Fibroblast of gingiva (primary cell): ENCODE measurements around the gene CIB4.

Source experiments
- DNase-seq: peaks from one replicate; pipeline ENCODE4 v3.0.0-alpha.2; 2011; ENCODE audit warnings: low read depth

CIB4 gene

DNA sequence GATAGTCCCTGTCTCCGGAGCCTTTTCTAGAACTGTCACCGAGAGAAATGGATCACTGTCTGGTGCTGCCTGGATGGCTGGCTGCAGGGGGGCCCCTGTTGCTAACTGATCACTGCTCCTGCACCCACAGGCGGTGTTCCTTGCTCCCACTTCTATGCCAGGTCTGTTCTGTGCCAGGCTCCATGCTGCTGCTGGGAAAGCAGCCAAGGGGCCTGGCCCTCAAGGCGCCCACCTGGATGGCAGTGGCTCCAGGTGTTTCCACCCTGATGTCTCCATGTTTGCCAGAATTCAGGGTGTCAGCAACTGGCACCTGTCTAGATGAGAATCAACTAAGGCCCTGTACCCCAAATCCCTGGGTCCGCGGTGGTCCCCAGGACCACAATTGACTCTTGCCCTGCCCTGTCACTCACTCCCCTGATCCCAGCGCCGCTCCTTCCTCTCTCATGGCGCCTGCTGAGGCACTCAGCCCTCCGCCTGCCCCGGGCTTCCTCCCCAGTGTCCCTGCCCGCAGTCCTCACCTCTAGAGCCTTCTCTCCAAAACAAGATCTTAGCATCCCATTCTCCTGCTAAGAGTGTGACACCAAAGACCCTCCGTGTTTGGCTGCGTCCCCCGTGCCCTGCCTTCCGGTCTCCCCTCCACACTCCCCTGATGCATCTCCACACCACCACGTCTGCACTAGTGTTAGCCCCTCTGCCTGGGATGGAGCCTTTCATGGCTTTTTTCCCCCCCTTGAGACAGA is 90.7 kb downstream of the CIB4 start:
- DNase-seq: no peak

DNA sequence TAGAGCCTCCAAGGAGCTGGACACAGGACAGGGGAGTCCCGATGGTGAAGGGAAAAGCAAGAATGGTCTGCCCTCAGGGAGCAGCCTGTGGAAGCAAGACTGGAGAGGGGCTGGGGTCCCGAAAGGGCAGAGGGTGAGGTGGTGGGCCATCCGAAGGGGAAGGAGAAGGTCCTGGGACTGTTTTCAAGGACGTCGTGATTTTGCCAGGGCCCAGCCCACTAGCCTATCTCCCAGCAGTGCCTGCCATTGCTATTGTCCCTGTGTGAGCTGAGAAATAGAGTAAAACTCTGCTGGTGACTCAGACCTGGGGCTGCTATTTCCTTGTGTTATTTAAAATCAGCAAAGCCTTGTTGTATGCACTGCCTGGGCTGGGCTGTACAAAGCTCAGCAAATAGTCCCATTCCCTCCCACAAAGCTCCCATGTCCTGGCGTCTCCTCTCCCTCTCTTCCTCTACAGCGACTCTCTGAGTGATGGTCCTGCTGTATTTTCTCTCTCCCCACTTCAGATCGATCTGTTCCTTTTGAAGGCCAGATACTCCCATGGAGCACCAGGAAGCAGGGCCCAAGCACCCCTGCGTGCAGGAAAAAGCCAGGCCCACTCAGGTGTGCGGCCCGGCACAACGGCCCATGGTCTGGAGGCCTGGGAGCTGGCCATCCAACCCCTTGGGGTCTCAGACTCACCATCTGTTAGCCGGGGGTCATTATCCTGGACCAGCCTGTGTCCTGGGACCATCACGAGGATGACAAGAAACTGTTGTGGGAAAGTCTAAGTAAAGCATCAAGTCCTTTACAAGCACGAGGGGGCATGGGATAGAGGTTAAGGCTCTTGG is 98.3 kb downstream of the CIB4 start:
- DNase-seq: no peak

DNA sequence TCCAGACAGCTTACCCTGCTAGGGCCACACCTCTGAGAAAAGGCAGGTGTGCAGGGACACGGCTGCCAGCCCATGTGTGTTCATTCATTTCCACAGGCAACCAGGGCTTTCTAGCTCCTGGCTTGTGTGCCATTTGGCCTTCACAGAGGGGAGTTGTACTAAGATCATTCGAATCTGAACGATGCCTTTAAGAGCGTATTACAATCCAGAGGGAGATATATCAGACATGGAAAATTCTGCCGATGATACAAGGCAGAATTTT is 99.0 kb downstream of the CIB4 start:
- no peak for DNase-seq

DNA sequence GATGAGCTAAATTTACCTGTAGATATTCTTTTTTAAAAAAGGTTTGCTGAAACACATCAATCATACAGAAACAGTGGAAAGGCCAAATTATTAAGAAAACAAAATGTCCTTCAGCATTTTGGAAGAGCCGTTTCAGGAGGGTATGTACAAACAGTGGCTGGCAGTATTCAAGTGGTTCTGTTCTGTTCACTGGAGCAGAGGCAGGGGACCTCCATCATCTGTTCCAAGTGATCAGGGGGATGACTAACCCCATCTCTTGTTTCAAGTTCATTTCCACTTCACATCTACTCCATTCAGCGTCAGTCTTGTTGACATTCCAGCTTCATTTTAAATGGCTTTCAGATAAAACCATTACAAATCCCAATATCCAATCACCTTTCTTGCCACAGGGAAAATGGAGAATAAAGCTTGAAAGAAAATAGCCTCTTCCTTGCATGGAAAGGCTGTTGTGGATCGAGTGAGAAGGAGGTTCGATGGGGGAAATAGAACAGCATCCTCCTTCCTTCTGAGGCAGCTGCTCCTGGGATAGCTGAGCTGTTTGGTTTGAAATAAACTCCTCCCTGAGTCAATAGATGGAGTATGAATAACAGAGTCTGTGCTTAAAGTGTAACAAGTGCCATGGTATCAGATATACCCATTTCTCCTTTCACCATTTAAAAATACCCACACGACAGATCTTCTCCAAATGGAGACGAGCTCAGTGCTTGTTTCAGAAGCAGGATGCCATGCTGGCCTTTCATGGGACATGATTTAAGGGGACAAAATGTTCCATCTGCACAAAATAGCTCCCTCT is 99.6 kb downstream of the CIB4 start:
- no peak for DNase-seq

DNA sequence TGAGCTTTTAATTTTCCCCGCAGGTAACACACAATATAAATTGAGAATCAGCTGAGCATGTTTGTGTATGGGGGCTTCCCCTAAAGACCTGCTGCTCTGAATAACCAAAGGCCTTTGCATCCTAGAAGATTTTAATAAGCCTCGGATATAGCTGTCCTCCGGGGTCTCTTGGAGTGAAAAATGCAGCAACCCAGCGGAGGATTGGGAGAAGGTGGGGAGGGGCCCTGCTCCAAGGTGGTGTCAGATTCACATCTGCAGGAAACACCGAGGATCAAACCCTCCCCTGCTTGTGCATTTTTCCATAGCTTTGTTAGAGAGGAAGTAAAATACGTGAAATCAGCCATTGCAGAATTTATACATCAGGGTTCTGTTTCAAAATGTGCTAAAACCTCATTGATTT is 100.2 kb downstream of the CIB4 start:
- DNase-seq: no peak

DNA sequence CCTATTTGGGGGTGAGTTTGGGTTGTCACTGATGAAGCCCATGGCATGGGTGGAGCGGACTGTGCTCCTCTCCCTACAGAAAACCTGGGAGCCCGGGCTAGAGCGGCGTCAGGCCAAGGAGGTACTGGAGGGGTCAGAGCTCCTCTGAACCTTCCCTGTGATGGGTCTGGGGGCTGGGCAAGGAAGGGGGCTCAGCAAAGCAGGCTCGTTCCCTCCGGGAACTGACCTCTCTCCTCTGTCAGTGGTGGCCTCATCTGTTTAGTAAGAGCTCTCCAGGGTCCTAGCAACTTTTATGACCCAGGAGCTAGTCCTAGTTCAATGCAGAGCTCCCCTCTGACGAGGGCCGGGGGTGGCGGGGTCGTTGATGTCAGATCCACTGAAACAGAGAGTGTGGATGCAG is 100.9 kb downstream of the CIB4 start:
- no peak for DNase-seq

DNA sequence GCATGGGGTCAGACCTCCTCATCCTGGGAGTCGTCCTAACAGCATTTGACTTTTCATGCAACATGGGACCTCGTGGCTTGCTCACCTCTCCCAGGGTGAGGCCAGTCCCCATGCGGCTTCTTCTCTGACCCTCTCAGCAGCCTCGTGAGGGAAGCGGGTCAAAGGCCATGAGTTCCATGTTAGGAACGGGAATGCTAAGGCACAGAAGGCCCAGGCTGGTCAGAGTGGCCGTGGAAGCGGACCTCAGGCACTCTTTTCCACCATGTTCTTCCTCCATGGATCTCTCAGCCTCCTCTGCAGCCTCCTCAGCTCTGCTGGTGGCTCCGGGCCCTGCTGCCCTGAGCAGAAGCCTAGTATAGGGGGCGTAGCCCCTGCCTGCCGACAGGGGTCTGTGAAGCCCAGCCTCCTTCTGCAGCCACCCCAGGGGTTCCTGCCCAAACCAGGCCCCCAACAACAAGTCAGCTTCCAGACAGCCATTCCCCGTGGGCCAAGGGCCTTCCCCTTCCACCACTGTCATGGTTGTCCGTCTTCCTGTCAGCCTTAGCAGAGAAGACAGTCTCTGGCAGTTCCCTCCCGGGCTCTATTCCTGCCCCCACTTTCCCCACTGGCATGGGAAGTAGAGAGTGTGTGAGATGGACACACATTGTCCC is 103.2 kb downstream of the CIB4 start:
- DNase-seq: no peak

DNA sequence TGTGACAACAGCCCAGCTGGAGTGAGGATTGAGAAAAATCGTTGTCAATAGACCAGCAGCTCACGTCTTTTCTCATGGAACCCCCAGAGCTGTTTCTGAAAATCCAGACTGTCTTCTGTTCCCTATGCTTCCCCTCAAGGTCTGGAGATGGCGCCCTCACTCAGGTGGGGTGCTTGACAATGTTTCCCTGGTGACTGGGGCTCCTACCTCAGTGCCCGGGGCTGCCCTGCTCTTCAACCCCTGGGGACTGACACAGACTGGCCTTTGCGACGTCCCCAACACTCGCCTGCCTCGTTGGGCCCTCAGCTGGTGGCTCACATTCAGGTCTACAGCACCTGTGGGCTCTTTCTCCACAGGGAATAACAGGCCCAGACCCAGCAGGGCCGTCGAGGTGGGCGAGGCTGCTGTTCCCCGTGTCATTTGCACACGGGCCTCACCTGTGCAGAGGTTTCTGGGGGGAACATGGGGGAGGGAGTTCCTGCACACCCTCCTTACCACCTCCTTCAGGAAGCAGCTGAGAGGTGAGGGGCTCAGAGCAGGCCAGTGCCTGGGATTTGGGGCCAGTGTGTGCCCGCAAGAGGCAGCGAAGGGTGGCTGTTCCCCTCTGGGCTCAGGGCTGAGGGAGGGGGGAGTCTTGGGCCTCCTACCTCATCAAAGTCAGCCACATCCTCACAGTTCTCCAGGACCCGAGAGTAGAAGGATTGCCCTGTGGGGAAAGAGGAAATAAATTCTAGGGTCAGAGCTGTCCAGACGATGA is 103.9 kb downstream of the CIB4 start:
- no peak for DNase-seq

DNA sequence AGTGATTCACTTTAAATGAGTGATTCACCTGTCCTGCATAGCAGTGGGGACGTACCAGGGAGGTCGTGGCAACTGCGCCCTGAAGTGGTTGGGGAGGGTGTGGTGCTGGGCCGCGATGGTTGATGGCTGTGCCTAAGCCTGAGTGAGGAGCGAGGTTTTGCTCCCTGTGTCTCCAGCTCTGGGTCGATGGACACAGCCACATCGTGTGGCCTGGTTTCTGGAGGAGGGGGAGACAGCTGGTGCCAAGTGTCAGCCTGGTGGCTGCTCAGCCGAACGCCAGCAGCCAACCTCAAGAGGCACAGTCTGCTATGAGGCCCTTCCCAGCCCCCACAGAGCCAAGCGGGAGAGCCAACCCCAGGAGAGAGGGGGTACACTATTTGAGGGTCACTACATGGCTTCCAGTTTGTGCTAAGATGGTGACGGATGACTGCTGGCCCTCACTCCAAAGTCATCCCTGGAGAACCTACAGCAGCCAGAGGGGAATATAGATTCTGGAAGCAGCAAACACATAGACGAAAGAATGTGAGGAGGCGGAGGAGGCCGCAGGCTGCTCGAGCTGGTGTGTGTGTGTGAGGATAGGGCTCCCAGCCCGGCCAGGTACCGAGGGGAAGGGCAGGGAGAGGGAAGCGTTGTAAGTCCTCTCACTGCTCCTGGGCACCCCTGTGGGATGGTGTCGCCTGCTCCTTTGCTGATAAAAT is 104.6 kb downstream of the CIB4 start:
- no peak for DNase-seq

DNA sequence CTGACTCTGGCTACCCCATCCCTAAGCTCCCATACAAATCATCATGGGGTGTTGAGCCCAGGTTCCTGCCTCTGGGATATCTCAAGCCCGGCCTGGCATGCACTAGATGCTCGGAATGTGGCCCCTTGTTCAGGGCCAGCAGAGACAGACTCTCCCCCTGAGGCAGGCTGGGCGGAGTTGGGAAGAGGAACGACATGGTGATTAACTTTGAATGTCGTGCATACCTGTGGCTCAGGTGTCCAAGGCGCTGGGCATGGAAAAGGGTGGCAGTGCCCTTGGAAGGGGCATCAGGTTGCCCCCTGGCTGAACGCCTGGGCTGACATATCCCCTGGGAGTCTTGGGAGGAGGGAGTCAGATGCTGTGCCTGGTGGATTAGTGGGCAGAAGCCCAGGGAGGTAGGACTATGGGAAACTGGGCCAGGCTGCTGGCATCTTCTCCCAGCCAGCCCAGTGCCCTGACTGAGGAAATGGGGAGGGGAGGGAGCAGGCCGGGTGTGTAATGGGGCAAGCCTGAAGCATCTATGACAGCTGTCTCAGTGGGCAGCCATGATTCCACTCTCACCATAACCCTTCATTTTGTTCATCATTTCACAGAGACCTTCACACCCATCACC is 105.4 kb downstream of the CIB4 start:
- DNase-seq: no peak

DNA sequence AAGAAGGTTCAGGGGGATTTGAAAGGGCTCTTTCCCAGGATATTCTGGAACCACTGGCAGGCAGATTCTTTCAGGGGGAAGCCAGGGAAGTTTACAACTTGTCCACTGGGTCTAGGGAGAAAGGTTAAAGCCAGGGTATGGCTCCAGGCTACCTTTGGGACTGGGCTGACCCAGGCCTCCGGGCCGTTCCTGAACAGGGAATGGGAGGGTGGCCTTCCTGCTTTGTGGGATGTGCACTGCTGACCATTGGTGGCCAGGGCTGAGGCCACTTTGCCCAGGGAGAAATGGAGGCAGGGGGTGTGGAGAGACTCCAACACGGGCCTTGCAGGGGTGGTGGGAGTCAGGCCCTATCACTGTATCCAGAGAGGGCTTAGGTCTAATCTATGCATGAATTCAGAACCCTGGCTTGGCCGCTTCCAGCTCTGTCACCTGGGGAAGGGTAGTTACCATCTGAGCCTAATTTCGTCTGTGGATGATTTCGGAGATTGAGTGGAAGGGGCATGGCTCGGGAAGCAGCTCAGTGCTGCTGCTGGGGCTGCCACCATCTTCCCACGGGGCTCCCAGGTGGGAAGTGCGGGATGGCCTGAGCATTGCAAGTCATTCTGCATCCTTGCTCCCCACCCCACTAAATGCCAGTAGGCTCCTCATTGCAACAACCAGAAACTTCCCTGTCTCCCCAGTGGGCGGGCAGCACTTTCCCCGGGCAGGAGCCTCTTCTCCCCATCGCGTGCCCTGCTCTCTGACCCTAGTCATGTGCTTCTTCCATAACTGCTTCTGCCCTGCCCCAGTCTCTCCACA is 106.1 kb downstream of the CIB4 start:
- no peak for DNase-seq

DNA sequence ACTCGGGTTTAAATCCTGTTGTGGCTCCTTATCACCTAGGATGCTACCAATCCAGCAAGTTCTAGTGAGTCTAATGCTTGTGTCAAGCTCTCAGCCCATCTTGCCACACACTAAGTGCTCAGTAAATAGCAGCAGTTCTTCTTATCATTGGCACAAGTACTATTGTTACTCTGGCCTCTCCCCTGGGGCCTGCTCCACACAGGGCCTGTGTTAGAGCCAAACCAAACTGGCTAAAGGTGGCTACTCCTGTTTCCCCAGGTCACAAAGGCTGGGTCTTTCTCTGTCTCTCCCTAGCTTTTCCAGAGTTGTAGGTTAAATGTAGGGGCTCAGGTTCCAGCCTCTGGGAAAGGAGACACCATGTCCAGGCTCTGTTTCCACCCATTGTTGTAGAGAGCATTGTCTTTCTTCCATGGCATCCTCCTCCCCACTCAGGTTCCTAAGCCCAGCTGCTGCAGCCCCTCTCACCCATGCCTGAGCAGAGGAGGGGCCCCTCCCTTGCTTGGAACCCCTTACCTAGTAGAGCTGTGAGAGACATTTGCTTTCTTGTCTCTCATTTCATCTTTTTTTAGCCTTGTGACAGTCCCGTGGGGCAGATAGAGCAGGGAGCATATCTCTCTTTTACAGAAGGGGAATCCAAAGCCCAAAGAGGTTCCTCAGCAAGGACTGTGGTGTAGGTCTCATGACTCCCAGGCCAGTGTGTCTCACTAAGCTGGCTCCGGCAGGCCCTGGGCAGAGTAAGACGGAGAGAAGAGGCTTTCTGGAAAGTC is 106.9 kb downstream of the CIB4 start:
- DNase-seq: no peak

DNA sequence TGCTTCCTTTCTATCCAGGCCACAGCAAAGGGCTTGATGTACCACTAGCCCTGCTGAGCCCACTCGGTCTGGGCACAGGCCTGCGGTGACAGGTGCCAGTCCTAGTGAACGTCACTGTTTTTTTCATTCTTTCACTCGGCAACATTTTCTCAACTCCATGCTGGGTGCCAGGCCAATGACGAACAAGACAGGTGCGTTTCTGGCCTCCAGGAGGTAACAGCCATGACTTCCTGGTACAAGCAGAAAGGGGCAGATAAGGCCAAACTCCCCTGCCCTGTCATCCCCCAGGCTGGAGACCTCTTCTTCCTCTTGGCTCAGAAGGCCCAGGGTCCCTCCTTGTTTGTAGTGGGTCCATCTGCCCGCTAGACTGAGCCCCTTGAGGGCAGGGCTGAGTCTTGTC is 107.5 kb downstream of the CIB4 start:
- no peak for DNase-seq

DNA sequence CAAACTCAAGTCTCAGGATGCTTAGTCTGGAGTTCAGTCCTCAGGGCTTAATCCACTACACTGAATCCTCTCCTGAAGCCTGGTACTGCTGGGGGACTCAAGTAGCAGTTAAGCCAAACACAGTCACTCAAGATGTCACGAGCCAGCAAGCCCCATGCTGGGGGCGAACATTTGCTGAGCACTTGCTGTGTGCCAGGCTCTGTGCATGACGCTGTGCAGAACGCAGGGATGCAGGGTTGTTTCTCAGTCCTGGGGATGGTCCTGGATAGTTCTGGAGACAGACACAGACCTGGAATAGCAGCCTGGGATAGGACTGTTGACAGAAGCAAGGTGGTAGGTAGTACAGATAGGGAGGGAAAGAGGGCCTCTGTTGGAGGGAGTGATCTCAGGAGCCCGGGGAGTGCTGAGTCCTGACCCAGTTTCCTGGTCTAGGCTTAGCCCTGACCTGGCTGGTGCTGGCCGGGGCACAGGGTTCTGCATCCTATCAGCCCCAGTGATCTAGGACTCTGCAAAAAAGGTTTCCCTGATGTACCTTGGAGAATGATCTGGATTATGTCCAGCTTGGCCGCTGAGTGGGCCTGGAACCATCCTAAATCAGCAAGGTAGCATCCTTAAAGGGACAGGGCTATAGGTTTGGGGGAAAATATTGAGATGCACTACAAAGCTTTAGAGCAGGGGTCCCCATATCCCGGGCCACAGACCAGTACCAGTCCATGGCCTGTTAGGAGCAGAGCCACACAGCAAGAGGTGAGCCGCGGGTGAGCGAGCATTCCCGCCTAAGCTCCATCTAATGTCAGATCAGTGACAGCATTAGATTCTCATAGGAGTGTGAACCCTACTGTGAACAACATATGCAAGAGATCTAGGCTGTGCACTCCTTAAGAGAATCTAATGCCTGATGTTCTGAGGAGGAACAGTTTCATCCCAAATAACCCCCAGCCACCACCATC is 108.6 kb downstream of the CIB4 start:
- DNase-seq: no peak
